KOPT-K1 (cell line): ENCODE results near the gene ZNF655.
A peak's percentile ranks its signal among the peaks of the same experiment; 100 is the strongest.
"Not testable (repeated sequence)": the region's sequence is repeated elsewhere in the genome, so short reads cannot be mapped to it uniquely, and the experiment has no call there.

Experiments
- H3K27ac ChIP-seq: fragments of 200-600 bp; sonication (generic); 2 replicates; pipeline ENCODE4 v1.5.1; 2016; ENCODE audit warnings: antibody characterized with exemption, mild to moderate bottlenecking, low read depth, low read length; ENCODE audit not compliant: poor library complexity, severe bottlenecking
- H3K36me3 ChIP-seq: fragments of 200-600 bp; sonication (generic); 2 replicates; pipeline ENCODE4 v1.5.1; 2017; ENCODE audit warnings: antibody characterized with exemption, mild to moderate bottlenecking, low read length, moderate library complexity; ENCODE audit not compliant: insufficient read depth
- H3K9me3 ChIP-seq: fragments of 200-600 bp; sonication (generic); 2 replicates; pipeline ENCODE4 v1.5.1; 2017; ENCODE audit warnings: antibody characterized with exemption, low read length, mild to moderate bottlenecking; ENCODE audit not compliant: insufficient read depth, poor library complexity, severe bottlenecking

Gene ZNF655, protein sequence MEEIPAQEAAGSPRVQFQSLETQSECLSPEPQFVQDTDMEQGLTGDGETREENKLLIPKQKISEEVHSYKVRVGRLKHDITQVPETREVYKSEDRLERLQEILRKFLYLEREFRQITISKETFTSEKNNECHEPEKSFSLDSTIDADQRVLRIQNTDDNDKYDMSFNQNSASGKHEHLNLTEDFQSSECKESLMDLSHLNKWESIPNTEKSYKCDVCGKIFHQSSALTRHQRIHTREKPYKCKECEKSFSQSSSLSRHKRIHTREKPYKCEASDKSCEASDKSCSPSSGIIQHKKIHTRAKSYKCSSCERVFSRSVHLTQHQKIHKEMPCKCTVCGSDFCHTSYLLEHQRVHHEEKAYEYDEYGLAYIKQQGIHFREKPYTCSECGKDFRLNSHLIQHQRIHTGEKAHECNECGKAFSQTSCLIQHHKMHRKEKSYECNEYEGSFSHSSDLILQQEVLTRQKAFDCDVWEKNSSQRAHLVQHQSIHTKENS

DNA sequence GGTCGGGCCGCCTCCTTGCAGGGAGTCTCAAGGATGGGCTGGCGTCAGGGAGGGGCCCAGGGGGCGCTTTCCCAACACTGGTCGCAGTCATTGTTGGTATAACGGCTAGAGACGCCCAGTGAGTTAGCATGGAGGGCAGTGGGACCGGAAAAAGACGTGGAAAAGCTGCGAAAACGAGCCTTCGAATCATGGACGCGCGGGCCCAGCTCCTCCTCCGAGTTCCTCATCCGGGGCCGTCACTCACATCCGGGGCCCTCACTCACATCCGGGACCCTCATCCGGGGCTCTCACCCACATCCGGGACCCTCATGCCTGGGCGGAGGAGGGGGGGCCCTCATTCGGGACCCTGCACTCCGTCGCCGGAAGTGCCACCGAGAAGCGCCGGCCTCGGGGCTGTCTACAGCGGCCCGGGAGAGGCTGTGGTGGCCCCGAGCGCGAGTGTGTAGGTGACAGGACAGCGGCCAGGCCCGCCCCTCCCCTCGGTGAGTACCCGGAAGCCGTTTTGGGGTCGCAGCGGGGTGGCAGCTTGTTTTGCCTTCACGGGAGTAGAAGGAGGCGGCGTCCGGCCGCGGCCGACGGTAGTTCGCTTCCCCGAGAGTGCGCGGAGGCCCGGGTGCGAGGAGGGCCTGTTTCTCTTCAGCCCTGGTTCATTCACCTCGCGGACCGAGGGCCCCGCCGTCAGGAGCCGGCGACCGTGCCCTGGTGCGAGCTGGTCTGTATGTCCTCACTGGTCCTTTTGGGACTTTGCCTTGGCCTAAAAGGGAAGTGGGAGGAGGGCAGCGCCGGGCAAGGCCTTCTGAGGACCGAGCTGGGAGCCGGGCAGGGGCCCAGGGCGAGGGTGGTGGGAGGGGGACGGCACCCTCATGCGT is at the start of gene ZNF655:
TSS of gene ZNF655 (plus strand) at position 337 of the 869 bp plus-strand sequence. CDS start 1,918 bp downstream, outside the sequence.
- no peaks in the 10 kb centered on the region for H3K9me3 ChIP-seq
- H3K27ac ChIP-seq, result peak within 1 kb of the TSS; percentile 98
- peaks cover 70% of the 10 kb centered on the region for H3K36me3 ChIP-seq

DNA sequence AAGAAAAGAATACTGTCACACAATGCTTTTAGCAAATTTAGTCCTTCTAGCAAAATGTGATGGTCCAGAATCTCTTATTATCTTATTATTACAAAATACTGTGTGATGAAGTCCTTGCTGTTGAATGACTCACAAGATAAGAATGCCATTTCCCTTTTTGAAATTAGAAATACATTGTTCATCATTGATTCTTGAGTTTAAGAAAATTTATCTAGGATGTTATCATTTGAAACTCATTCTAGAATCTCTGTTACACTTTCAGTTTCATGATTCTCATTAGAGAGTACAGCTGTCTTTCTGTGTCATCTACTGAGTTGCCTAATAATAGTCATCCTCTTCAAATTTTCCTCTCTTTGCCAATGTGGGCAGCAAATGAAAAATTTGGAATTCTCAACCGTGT is 44.4 kb upstream of the ZNF655 start:
- H3K27ac ChIP-seq, result no peak overlapping the region
- peaks cover 79% of the 10 kb centered on the region for H3K36me3 ChIP-seq
- H3K9me3 ChIP-seq, result no peaks in the 10 kb centered on the region

DNA sequence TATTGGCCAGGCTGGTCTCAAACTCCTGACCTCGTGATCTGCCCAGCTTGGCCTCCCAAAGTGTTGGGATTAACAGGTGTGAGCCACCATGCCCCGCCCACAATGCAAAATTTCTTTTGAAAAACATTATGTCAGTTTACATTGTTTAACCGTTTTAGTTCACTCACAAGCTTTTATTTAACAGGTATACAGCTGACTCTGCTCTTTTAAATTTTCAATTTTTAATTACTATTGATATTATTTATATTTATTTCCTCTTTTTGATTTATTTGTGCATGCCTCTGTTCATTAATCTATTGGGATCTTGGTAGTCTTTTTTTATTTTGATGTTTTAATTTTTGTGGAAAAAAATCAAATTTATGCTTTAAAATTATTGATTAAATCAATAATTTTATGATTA is 37.0 kb upstream of the ZNF655 start:
- peaks cover 82% of the 10 kb centered on the region for H3K36me3 ChIP-seq
- no peaks in the 10 kb centered on the region for H3K9me3 ChIP-seq
- H3K27ac ChIP-seq, result no peak overlapping the region

DNA sequence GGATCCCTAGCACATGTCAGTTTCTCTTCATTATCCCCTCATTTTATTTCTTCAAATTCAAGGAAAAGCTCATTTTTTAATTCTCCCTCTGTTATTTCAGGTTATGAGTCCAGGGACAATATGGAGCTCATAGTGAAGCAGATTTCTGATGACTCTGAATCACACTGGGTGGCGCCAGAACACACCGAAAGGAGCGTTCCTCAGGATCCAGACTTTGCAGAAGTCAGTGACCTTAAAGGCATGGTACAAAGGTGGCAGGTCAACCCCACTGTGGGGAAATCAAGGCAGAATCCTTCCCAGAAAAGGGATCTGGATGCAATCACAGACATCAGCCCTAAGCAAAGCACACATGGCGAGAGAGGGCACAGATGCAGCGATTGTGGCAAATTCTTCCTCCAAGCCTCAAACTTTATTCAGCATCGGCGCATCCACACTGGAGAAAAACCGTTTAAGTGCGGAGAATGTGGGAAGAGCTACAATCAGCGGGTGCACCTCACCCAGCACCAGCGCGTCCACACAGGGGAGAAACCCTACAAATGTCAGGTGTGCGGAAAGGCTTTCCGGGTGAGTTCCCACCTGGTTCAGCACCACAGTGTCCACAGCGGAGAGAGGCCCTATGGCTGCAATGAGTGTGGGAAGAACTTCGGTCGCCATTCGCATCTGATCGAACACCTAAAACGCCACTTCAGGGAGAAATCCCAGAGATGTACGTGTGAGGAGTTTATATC is 32.6 kb upstream of the ZNF655 start:
- Histone ChIP-seq H3K27ac (no peak overlapping the region), H3K9me3 (peaks cover 28% of the 10 kb centered on the region), H3K36me3 (peaks cover 90% of the 10 kb centered on the region)

DNA sequence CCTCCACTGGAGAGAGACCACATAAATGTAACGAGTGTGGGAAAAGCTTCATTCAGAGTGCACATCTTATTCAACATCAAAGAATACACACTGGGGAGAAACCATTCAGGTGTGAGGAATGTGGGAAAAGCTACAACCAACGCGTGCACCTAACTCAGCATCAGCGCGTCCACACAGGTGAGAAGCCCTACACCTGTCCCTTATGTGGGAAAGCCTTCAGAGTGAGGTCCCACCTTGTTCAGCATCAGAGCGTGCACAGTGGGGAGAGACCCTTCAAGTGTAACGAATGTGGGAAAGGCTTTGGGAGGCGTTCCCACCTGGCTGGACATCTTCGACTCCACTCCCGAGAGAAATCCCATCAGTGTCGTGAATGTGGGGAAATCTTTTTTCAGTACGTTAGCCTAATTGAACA is 27.1 kb upstream of the ZNF655 start:
- H3K27ac ChIP-seq, result no peak overlapping the region
- peaks cover 76% of the 10 kb centered on the region for H3K36me3 ChIP-seq
- peaks cover 71% of the 10 kb centered on the region for H3K9me3 ChIP-seq

DNA sequence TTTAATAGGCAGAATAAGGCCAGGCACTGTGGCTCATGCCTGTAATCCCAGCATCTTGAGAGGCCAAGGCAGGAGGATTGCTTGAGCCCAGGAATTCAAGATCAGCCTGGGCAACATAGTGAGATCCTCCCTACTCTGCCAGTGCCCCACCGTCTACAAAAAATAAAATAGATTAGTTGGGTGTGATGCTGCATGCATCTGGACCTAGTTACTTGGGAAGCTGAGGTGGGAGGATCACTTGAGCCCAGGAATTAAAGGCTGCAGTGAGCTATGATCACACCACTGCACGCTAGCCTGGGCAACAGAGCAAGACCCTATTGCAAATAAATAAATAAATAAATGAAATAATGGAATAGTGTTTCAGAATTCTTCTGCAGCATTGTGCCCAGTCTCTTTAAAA is 22.8 kb upstream of the ZNF655 start:
- peaks cover 34% of the 10 kb centered on the region for H3K36me3 ChIP-seq
- no peak overlapping the region for H3K27ac ChIP-seq
- H3K9me3 ChIP-seq, result peaks cover 63% of the 10 kb centered on the region

DNA sequence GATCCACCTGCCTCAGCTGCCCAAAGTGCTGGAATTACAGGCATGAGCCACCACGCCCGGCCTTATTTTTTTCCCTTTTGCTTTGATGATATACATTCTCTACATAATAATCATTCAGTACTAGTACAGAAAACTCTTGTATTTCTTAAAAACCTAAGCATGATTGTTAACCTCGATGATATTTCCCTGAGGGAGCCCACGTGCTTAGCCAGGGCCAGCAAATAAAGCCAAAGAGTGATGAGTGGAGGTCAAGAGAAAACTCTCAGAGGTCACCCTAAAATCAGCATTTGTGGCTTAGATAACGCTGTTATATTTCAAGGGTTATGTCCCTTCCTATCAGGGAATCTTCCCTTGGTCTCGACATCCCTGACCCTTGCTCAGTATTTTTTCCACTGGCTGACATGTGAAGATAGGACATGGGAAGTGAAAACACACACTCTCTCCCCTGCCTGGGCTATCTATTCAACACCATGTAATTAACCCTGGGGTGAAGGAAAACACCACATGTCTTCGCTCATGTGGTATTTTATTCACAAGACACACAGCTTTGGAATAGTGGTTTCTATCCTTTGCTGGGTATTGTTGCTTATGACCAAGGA is 19.1 kb upstream of the ZNF655 start:
- no peaks in the 10 kb centered on the region; the same call in 1 of the 2 replicates for H3K36me3 ChIP-seq
- peaks cover 62% of the 10 kb centered on the region for H3K9me3 ChIP-seq
- H3K27ac ChIP-seq, result no peak overlapping the region

DNA sequence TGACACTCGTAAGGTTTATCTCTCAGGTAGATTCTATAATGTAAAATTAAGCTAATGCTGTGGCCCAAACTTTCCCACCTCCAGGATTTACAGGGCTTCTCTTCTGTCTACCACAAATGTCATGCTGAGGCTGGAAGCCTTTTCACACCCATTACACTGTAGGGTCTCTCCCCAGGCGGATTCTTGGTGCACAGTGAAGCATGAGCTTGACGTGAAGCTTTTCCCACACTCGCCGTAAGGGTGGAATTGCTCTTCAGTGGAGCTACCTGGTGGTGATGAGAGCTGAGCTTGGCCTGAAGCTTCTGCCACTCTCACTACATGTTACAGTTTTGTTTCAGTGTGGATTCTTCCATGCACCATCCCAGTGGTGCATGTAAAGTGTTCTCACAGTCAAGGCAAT is 17.9 kb upstream of the ZNF655 start:
- peaks cover 54% of the 10 kb centered on the region for H3K9me3 ChIP-seq
- no peaks in the 10 kb centered on the region; the same call in 1 of the 2 replicates for H3K36me3 ChIP-seq

DNA sequence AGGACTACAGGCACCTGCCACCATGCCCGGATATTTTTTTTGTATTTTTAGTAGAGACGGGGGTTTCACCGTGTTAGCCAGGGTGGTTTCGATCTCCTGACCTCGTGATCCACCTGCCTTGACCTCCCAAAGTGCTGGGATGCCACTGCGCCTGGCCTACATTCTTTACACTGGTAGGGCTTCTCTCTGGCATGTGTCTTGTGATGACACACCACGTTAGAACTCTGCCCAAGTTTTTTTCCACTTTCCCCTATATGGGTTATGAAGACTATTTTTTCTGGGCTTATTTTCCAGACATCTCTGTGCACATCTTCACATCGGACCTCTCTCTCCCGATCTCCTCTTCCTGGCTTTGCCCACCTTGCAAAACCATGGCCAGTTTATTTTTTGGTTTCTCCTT is 17.2 kb upstream of the ZNF655 start:
- Histone ChIP-seq H3K27ac (no peak overlapping the region), H3K9me3 (peaks cover 52% of the 10 kb centered on the region), H3K36me3 (no peaks in the 10 kb centered on the region; the same call in 1 of the 2 replicates)

More for the DNA sequence above, 17.9 kb upstream of the ZNF655 start:
- H3K27ac ChIP-seq, result no peak overlapping the region

DNA sequence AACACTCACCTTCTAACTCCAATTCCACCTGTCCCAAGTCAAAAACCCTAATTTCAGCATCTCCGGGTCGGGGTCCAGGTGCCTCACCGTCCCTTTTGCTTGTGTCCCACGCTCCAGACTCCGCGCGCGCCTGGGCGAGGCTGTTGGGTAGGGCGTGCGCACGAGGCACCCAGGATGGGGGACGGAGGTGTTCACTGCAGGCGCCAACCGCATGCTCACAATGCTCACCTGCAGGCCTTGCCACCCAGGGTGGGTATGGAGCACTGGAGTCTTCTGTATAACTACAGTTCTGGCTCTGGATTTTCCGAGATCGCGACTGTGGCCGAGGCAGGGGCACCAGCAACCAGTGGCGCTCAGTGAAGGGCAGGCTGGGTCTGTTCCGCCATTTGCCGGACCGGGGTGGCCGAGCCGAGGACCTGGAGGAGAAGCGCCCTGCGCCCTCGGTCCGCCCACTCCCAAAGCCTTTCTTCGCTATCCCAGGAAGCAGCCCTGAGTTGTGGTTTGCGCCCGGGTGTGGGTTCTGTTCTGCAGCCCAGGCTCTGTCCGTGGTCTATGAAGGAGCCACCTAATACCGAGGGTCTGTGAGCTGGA is 15.3 kb upstream of the ZNF655 start:
- H3K9me3 ChIP-seq, result peaks cover 49% of the 10 kb centered on the region
- H3K27ac ChIP-seq, result no peak overlapping the region
- peaks cover 19% of the 10 kb centered on the region; the same call in 1 of the 2 replicates for H3K36me3 ChIP-seq

DNA sequence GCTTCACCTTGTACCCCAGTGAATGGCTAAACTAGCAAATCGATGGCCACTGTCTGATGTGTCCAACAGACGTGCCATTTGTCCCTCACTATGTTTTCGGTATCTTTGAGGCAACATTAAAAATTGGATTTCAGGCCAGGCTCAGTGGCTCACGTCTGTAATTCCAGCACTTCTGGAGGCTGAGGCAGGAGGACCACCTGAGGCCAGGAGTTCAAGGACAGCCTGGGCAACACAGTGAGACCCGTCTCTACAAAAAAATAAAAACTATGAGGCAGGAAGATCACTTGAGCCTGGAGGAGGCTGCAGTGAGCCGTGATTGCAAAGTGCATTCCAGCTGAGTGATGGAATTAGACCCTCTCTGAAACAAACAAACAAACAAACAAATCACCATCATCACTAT is 14.5 kb upstream of the ZNF655 start:
- Histone ChIP-seq H3K27ac (no peak overlapping the region), H3K36me3 (peaks cover 21% of the 10 kb centered on the region; the same call in 1 of the 2 replicates), H3K9me3 (peaks cover 49% of the 10 kb centered on the region)

DNA sequence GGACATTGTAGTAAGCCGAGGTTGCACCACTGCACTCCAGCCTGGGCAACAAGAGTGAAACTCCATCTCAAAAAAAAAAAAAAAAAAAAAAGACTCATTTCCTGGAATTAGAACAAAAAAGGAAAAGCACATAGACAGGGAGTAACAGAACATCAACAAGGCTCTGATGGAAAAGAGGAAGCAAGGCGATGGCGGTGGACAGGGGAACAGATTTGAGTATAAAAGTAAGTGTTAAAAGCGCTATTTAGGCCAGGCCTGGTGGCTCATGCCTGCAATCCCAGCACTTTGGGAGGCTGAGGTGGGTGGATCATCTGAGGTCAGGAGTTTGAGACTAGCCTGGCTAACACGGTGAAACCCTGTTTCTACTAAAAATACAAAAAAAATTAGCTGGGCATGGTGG is 13.1 kb upstream of the ZNF655 start:
- peaks cover 37% of the 10 kb centered on the region for H3K9me3 ChIP-seq
- H3K36me3 ChIP-seq, result peaks cover 21% of the 10 kb centered on the region; the same call in 1 of the 2 replicates

DNA sequence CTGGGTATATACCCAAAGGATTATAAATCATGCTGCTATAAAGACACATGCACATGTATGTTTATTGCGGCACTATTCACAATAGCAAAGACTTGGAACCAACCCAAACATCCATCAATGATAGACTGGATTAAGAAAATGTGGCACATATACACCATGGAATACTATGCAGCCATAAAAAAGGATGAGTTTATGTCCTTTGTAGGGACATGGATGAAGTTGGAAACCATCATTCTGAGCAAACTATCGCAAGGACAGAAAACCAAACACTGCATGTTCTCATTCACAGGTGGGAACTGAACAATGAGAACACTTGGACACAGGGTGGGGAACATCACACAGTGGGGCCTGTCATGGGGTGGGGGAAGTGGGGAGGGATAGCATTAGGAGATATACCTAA is 8.9 kb upstream of the ZNF655 start:
- H3K9me3 ChIP-seq, H3K27ac ChIP-seq: not testable (repeated sequence)
- peaks cover 36% of the 10 kb centered on the region for H3K36me3 ChIP-seq

More for the DNA sequence above, 13.1 kb upstream of the ZNF655 start:
- not testable (repeated sequence) for H3K27ac ChIP-seq

DNA sequence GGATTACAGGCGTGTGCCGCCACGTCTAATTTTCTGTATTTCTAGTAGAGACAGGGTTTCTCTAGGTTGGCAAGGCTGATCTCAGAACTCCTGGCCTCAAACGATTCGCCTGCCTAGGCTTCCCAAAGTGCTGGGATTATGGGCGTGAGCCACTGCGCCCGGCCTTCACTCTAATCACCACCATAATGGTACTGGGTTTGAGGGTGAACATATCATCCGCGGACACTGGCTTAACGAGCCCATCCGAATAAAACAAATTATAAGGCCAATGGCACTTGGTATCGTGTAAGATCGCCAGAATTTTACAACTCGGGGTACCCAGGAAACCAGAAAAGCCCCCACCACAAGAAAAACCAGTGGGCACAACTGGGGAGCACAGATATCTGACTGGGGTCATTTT is 7.1 kb upstream of the ZNF655 start:
- no peaks in the 10 kb centered on the region for H3K9me3 ChIP-seq
- peak overlapping the region; percentile 76 for H3K27ac ChIP-seq
- peaks cover 52% of the 10 kb centered on the region for H3K36me3 ChIP-seq
